ENCODE results near the gene STXBP6.

STXBP6 gene
- 0 to 0.26 (median 0) reads per million in 3 donors for total RNA-seq

- no peak within 1 kb of the TSS for H3K27ac ChIP-seq (ENCODE audit: insufficient read depth, low read length, poor library complexity, severe bottlenecking)
- H3K9me3 ChIP-seq (ENCODE audit: control insufficient read depth, low read length) = no peaks in the 10 kb centered on the region
- H3K36me3 ChIP-seq (ENCODE audit: control insufficient read depth, insufficient read depth, low read length) = no peaks in the 10 kb centered on the region
- H3K4me3 ChIP-seq (ENCODE audit: insufficient read depth, low read depth, low read length, poor library complexity, severe bottlenecking) = no peak within 1 kb of the TSS
- DNase-seq = no peak
- peaks cover 19% of the 10 kb centered on the region for H3K27me3 ChIP-seq (replicated peaks; ENCODE audit: control insufficient read depth, insufficient read depth, low read length, poor library complexity, severe bottlenecking)
- no peaks in the 10 kb centered on the region for H3K4me1 ChIP-seq (ENCODE audit: control insufficient read depth, insufficient read depth, low read length, poor library complexity, severe bottlenecking)
Observed at GRCh38 chr14:25049568-25050268, at the start of gene STXBP6. Gene STXBP6, minus strand, starts transcription at chr14:25050147. Its CDS starts 75,329 bp downstream, at chr14:24974818.

GRCh38 chr14:25097120-25097519, 47.2 kb upstream of the STXBP6 start:
- Histone ChIP-seq H3K27me3 (replicated peaks; ENCODE audit: control insufficient read depth, insufficient read depth, low read length, poor library complexity, severe bottlenecking) (no peaks in the 10 kb centered on the region), H3K36me3 (ENCODE audit: control insufficient read depth, insufficient read depth, low read length) (no peaks in the 10 kb centered on the region), H3K4me1 (ENCODE audit: control insufficient read depth, insufficient read depth, low read length, poor library complexity, severe bottlenecking) (no peaks in the 10 kb centered on the region), H3K4me3 (ENCODE audit: insufficient read depth, low read depth, low read length, poor library complexity, severe bottlenecking) (no peak overlapping the region), H3K9me3 (ENCODE audit: control insufficient read depth, low read length) (no peaks in the 10 kb centered on the region), H3K27ac (ENCODE audit: insufficient read depth, low read length, poor library complexity, severe bottlenecking) (no peak overlapping the region)
- DNase-seq = no peak

- Histone ChIP-seq H3K27ac (ENCODE audit: insufficient read depth, low read length, poor library complexity, severe bottlenecking) (no peak overlapping the region), H3K9me3 (ENCODE audit: control insufficient read depth, low read length) (no peaks in the 10 kb centered on the region), H3K4me3 (ENCODE audit: insufficient read depth, low read depth, low read length, poor library complexity, severe bottlenecking) (no peak overlapping the region), H3K36me3 (ENCODE audit: control insufficient read depth, insufficient read depth, low read length) (no peaks in the 10 kb centered on the region), H3K27me3 (replicated peaks; ENCODE audit: control insufficient read depth, insufficient read depth, low read length, poor library complexity, severe bottlenecking) (no peaks in the 10 kb centered on the region), H3K4me1 (ENCODE audit: control insufficient read depth, insufficient read depth, low read length, poor library complexity, severe bottlenecking) (no peaks in the 10 kb centered on the region)
- no peak for DNase-seq
Observed at GRCh38 chr14:25095736-25096437, 45.9 kb upstream of the STXBP6 start.

GRCh38 chr14:25094171-25094907, 44.4 kb upstream of the STXBP6 start:
- Histone ChIP-seq H3K36me3 (ENCODE audit: control insufficient read depth, insufficient read depth, low read length) (no peaks in the 10 kb centered on the region), H3K4me1 (ENCODE audit: control insufficient read depth, insufficient read depth, low read length, poor library complexity, severe bottlenecking) (no peaks in the 10 kb centered on the region), H3K27ac (ENCODE audit: insufficient read depth, low read length, poor library complexity, severe bottlenecking) (no peak overlapping the region), H3K27me3 (replicated peaks; ENCODE audit: control insufficient read depth, insufficient read depth, low read length, poor library complexity, severe bottlenecking) (no peaks in the 10 kb centered on the region), H3K4me3 (ENCODE audit: insufficient read depth, low read depth, low read length, poor library complexity, severe bottlenecking) (no peak overlapping the region), H3K9me3 (ENCODE audit: control insufficient read depth, low read length) (no peaks in the 10 kb centered on the region)
- DNase-seq = no peak

GRCh38 chr14:25092258-25092740, 42.4 kb upstream of the STXBP6 start:
- H3K4me3 ChIP-seq (ENCODE audit: insufficient read depth, low read depth, low read length, poor library complexity, severe bottlenecking) = no peak overlapping the region

GRCh38 chr14:25090716-25091454, 40.9 kb upstream of the STXBP6 start:
- no peaks in the 10 kb centered on the region for H3K36me3 ChIP-seq (ENCODE audit: control insufficient read depth, insufficient read depth, low read length)
- no peak overlapping the region for H3K4me3 ChIP-seq (ENCODE audit: insufficient read depth, low read depth, low read length, poor library complexity, severe bottlenecking)
- no peak overlapping the region for H3K27ac ChIP-seq (ENCODE audit: insufficient read depth, low read length, poor library complexity, severe bottlenecking)
- H3K4me1 ChIP-seq (ENCODE audit: control insufficient read depth, insufficient read depth, low read length, poor library complexity, severe bottlenecking) = no peaks in the 10 kb centered on the region
- no peak for DNase-seq
- H3K27me3 ChIP-seq (replicated peaks; ENCODE audit: control insufficient read depth, insufficient read depth, low read length, poor library complexity, severe bottlenecking) = no peaks in the 10 kb centered on the region
- H3K9me3 ChIP-seq (ENCODE audit: control insufficient read depth, low read length) = no peaks in the 10 kb centered on the region

More at GRCh38 chr14:25092258-25092740, 42.4 kb upstream of the STXBP6 start:
- Histone ChIP-seq H3K27ac (ENCODE audit: insufficient read depth, low read length, poor library complexity, severe bottlenecking) (no peak overlapping the region), H3K9me3 (ENCODE audit: control insufficient read depth, low read length) (no peaks in the 10 kb centered on the region), H3K27me3 (replicated peaks; ENCODE audit: control insufficient read depth, insufficient read depth, low read length, poor library complexity, severe bottlenecking) (no peaks in the 10 kb centered on the region), H3K36me3 (ENCODE audit: control insufficient read depth, insufficient read depth, low read length) (no peaks in the 10 kb centered on the region), H3K4me1 (ENCODE audit: control insufficient read depth, insufficient read depth, low read length, poor library complexity, severe bottlenecking) (no peaks in the 10 kb centered on the region)
- no peak for DNase-seq

- H3K9me3 ChIP-seq (ENCODE audit: control insufficient read depth, low read length) = no peaks in the 10 kb centered on the region
- H3K4me1 ChIP-seq (ENCODE audit: control insufficient read depth, insufficient read depth, low read length, poor library complexity, severe bottlenecking) = no peaks in the 10 kb centered on the region
- no peak overlapping the region for H3K27ac ChIP-seq (ENCODE audit: insufficient read depth, low read length, poor library complexity, severe bottlenecking)
- no peak for DNase-seq
- H3K36me3 ChIP-seq (ENCODE audit: control insufficient read depth, insufficient read depth, low read length) = no peaks in the 10 kb centered on the region
- no peaks in the 10 kb centered on the region for H3K27me3 ChIP-seq (replicated peaks; ENCODE audit: control insufficient read depth, insufficient read depth, low read length, poor library complexity, severe bottlenecking)
- H3K4me3 ChIP-seq (ENCODE audit: insufficient read depth, low read depth, low read length, poor library complexity, severe bottlenecking) = no peak overlapping the region
Observed at GRCh38 chr14:25090256-25090655, 40.3 kb upstream of the STXBP6 start.

- H3K27me3 ChIP-seq (replicated peaks; ENCODE audit: control insufficient read depth, insufficient read depth, low read length, poor library complexity, severe bottlenecking) = no peaks in the 10 kb centered on the region
- no peak overlapping the region for H3K4me3 ChIP-seq (ENCODE audit: insufficient read depth, low read depth, low read length, poor library complexity, severe bottlenecking)
- H3K4me1 ChIP-seq (ENCODE audit: control insufficient read depth, insufficient read depth, low read length, poor library complexity, severe bottlenecking) = no peaks in the 10 kb centered on the region
- no peaks in the 10 kb centered on the region for H3K9me3 ChIP-seq (ENCODE audit: control insufficient read depth, low read length)
- no peaks in the 10 kb centered on the region for H3K36me3 ChIP-seq (ENCODE audit: control insufficient read depth, insufficient read depth, low read length)
- H3K27ac ChIP-seq (ENCODE audit: insufficient read depth, low read length, poor library complexity, severe bottlenecking) = no peak overlapping the region
- DNase-seq = no peak
Observed at GRCh38 chr14:25089496-25089895, 39.5 kb upstream of the STXBP6 start.

- Histone ChIP-seq H3K9me3 (ENCODE audit: control insufficient read depth, low read length) (no peaks in the 10 kb centered on the region), H3K4me3 (ENCODE audit: insufficient read depth, low read depth, low read length, poor library complexity, severe bottlenecking) (no peak overlapping the region), H3K4me1 (ENCODE audit: control insufficient read depth, insufficient read depth, low read length, poor library complexity, severe bottlenecking) (no peaks in the 10 kb centered on the region), H3K36me3 (ENCODE audit: control insufficient read depth, insufficient read depth, low read length) (no peaks in the 10 kb centered on the region), H3K27ac (ENCODE audit: insufficient read depth, low read length, poor library complexity, severe bottlenecking) (no peak overlapping the region), H3K27me3 (replicated peaks; ENCODE audit: control insufficient read depth, insufficient read depth, low read length, poor library complexity, severe bottlenecking) (no peaks in the 10 kb centered on the region)
- no peak for DNase-seq
Observed at GRCh38 chr14:25086821-25087396, 37.0 kb upstream of the STXBP6 start.

All from effector memory CD4-positive, alpha-beta T cell (primary cell).